Muscle of back (tissue), 11 donors: ENCODE results near the gene GALNT16. TPM values are rescaled to one million over a fixed set of nuclear protein-coding genes. Genes with fewer than 3 reads are reported as not detected.
"Not testable (repeated sequence)": the region's sequence is repeated elsewhere in the genome, so short reads cannot be mapped to it uniquely, and the experiment has no call there.

Experiments
- DNase-seq, 3 donors: peaks; one replicate each; pipeline versions ENCODE4 v3.0.0 to v3.0.0-alpha.2; 2013
- polyA plus RNA-seq, 10 donors: library from polyadenylated mRNA; unstranded; fragments of 120-200 nt; gene quantifications; one replicate each; pipeline ENCODE4 v1.2.1, GENCODE V29; 2013; ENCODE audit not compliant: insufficient read length in 10 of 10

Gene GALNT16
- polyA plus RNA-seq, 10 donors = 20.6 to 45.8 (median 29.4) TPM

DNA sequence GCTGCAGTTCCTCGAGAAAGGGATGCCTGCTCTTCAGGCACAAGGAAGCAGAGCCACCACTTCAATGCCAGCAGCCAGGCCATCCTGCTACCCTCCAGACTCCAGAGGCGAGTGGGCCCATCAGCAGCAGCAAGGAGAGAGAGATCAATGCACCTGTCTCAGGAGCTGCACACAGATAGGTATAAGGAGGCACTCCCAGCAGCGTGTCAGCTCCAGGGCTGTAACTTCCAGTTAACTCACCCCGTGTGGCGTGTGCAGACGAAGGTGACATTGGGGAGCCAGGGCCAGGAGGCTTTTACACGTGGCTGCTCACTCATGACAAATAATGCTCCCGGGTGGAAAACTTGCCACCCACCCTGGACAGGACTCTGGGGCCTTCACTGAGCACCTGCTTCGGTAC, 24.2 kb downstream of the GALNT16 start:
- no peak for DNase-seq

DNA sequence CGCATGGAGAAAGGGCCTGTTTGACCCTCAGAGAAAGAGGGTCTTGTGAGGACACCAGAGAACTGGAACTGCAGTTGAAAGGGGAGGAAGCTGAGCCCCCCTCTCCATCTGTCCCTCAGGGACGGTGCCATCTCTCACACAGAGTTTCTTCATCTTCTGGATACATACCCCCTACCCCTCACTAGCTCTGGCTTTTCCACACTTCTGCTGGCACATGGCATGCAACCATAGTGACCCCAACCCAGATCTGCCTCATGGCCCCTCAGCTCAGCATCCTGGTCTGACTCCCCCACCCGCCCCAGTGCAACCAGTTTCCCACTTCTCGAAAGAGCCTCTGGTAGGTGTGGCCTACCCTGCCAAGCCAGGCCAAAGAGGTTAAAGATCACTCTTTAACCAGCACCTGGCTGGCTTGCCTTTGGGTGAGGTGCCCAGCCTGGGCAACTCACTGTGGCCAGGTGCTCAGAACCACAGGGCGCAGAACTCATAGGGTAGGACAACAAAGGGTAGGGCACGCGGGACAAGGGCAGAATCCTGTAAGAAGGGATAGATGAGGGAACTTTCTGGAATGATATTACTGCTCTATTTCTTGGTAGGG, 25.8 kb downstream of the GALNT16 start:
- DNase-seq = no peak

DNA sequence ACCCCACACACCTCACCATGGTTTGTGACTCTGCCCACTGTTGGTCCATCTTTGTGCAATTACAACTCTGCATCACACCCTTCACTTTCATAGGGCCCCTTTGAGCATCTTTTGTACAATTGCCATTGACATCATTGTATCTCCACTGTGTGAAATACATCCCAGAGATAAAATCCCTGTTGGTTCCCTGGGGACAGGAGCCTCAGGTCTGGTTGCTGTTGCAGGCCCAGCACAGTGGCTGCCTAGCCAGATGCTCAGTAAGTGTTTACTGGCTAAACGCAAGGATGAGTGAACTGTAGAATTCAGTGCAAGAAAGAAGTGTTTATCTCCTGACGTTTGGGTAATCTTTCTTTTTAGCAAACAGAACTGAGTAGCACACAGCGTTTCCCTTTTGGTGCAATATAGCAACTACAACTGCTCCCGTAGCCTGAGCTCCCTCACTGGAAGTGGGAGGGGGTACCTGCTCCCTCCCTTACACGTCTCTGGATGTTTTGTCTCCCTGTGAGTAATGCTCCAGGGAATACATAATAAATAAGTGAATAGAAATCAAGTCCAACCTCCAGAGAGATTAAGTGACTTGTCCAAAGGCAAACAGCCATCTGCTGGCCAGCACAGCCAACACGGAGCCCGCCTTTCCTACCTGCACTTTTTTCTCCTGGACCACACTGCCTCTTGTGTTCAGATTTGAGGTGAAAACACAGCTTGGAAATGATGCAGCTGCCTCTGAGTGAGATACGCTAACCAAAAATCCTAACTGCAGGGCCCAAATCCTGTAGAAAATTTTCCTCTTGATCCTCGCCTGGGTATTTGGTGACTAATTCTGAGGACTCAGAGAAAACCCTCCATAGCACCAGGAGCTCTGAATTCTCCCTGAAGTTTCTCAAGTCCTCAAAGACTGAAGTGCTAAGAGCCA, 27.4 kb downstream of the GALNT16 start:
- DNase-seq = peak in 1 of 3 donors; percentile 45

DNA sequence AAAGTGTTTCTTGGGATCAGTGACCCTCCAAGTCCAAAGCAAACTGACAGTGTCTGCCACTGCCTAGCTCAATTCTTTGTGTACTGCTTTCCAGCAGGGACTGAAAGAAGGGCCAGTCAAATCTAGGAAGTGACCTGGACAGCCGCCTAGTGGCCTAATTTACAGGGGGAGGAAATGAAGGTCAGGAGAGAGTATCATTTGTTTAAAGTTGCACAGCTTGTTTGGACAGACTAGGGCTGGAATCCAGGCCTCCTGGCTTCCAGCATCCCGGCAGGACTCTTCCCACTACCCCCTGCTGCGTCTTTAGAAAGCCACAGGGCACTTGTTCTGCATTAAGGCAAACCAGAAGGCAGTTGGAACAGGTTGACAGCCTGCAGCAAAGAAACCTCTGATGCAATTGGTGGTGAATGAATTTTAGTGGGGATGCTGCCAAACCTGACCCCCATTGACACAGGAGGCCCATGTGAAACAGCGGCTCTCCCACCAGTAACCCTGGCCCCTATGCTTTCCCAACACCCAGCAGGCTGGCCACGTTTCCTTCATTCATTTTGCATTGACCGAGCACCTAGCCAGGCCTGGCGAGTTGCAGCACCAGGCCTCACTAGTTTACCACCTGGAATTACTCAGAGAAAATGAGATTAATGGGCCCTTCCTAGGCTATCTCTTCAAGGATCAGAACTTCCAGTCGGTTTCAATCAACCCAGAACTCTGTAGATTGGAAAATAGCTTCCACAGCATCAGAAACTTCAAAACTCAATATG, 28.2 kb downstream of the GALNT16 start:
- peak in 1 of 3 donors; percentile 43 for DNase-seq

DNA sequence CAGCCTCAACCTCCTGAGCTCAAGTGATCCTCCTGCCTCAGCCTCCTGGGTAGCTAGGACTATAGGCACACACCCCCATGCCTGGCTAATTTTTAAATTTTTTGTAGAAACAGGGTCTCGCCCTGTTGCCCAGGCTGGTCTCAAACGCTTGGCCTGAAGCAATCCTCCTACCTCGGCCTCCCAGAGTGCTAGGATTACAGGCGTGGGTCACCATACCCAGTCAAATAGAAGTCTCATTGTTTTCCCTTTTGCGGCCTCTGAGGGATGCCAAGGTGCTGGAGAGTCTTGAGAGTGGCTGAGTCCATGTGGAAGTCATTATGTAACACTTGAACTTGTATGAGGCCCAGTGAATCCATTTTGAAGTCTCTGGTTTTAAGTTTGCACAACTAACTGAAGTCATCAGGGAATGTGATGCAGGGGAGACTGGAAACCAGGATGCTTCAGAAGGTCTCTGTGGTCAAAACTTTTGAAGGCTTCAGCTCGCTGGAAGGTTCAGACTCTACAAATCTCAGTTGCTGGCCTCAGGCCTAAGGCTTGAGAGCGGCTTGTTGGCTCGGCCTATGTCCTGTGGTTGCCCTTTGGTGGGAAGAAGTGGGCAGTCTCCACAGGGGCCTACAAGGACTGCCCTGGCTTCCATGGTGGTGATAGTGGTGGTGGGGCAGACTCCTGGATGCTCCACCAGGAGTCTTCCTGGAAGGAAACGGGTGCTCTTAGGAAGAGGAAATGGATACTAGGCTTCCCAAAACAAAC, 29.2 kb downstream of the GALNT16 start:
- no peak for DNase-seq

DNA sequence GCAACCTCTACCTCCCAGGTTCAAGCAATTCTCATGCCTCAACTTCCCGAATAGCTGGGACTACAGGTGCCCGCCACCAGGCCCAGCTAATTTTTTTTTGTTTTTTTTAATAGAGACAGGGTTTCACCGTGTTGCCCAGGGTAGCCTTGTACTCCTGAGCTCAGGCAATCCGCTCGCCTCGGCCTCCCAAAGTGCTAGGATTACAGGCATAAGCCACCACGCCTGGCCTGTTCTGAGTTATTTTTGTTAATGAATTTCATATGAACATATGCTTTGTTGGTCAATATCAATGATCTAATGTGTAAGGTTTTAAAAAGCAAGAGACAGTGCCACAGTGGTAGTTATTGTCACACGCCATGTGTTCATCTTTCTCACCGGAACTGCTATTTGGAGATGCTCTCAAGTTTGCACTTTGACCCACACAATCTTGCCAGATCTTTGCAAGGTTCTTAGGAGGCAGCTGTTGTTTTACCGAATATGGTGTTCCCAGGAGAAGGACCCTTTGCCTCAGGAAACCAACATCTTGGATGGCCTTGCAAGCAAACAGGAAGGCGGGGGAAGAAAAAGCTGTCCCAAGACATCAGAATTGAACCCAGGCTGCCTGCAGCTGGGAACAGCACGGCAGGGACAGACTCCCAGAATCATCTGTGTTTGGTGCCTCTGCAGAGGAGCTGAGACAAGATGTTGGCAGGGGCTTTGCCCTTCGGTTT, 30.0 kb downstream of the GALNT16 start:
- peak in 1 of 3 donors; percentile 55 for DNase-seq

DNA sequence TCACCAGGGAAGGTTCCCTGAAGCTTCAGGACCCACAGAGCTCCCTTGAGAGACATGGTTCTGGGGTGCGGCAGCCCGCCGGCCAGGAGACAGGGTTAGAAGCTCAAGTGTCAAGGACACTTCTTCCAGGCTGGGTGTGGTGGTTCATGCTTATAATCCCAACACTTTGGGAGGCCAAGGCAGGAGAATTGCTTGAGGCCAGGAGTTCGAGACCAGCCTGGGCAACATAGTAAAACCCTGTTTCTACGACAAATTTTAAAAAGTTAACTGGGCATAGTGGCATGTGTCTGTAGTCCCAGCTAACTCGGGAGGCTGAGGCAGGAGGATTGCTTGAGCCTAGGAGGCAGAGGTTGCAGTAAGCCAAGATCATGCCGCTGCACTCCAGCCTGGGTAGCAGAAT, 30.9 kb downstream of the GALNT16 start:
- DNase-seq = not testable (repeated sequence)

DNA sequence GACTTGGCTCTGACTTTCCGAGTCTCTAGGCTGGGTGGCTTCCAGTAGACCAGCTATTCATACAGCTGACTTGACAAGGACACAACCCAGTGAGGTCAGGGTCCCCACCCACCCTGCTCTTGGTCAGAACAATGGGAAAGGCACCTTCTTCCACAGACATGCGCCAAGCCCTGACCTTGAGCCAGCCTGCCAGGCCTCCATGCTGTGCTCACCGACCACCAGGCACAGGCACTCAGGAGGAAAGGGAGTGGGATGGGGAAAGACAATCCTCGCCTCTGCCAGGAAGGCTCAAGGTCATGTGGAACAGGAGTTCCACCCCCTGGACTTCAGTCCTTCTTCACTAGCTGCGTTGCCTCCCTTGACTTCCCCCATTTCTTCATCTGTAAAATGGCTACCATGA, 31.4 kb downstream of the GALNT16 start:
- DNase-seq = no peak

DNA sequence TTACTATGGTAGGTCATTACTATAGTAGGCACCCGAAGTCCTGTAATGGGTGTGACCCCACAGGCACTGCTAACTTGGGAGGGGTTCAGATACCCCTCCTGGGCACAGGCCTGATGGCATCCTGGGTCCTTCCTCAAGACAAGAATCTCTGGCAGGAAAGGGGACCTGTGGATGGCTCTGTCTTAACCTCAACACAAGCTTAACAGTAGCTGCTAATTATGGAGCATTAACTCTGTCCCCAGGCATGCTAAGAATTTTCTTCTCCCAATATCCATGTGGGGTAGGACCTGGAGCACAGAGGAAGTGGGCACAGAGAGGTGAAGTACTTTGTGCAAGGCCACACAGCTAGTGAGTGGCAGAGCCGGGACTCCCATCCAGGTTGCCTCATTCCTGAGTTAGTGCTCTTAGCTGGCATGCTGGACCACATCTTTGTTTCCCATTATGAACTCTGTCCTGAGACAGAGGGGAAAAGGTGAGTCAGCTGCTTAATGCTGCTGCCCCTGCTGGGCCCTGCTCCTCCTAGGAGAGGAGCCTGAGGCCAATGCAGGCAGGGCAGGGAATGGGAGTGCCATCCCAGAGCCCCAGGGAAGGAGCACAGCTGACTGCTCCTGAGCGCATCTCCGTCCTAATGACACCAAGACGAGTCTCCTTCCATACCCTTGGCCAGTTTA, 32.1 kb downstream of the GALNT16 start:
- DNase-seq = peak in 1 of 3 donors; percentile 25

DNA sequence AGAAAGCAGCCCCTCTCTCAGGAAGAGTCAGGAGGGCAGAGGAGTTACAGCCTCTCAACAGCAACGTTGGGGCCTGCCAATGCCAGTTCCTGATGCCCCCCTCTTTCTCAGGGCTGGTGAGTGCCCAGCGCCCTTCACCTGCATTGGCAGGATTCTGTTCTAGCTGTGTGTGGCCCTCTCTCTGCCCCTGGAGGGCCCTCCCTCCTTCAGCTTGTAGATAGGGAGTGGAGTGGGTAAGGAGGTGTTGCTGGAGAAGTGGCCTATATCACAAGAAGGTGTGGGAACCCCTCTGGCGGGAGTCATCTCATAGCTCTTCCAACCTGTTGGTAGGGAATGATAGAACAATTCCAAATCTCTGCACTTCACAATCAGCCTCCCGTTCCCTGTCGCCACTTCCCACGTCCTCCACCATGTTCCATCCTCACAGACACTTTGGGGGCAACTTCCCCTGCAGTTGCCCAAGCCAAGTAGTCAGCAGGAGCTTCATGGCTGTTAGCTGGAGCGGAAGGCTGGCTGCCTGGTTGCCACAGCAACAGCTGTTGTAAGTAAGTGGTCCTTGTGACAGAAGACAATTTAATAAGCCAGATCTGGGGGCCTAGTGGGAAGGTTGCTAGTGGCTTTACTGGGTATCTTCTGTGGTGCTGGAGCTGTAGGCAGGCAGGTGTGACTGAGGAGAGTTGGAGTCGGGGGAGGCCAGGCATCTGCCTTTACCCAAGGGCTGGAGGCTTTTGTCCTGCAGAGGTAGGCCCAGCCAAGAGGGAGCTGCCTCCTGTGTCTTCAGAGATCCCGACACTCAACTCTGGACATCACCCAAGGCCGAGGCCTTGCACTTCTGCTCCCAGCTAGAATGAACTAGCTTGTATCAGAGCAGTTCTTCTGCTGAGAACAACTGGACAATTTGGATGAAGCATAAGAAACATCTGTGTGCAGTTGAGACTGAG, 38.4 kb downstream of the GALNT16 start:
- peak in 2 of 3 donors; percentile 40 to 66 for DNase-seq

DNA sequence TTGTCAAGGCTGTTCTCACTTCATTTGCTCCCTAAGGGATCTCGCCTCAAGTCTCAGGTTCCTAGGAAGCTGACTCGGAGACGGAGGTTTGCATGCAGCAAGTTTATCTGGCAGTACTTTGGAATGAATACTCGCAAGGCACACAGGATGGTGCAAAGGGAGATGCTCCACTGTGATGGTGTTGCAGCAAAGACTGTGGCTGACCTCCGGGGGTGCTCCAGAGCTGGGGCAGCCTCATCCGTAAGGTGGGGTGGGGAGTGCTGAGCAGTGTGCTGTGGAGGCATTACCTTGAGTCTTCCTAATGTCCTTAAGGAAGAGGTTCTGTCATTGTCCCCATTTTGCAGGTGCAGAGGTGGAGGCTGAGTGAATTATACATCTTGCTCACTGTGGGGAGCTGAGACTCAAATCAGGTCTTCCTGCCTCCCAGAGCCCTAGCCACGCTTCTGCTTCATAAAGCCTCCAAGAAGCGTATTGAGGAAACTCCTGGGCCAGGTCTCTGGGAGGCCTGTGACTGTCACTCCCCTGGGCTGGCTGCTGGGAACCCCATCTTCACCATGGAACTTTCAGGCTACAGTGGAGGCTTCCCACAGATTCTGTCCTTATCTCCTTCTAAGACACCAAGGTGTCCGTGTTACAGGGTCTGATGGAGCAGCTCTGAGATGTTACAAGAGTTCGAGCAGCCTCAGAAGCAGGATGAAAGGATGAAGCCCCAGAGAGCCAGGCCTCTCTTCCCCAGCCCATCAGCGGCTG, 39.5 kb downstream of the GALNT16 start:
- no peak for DNase-seq

DNA sequence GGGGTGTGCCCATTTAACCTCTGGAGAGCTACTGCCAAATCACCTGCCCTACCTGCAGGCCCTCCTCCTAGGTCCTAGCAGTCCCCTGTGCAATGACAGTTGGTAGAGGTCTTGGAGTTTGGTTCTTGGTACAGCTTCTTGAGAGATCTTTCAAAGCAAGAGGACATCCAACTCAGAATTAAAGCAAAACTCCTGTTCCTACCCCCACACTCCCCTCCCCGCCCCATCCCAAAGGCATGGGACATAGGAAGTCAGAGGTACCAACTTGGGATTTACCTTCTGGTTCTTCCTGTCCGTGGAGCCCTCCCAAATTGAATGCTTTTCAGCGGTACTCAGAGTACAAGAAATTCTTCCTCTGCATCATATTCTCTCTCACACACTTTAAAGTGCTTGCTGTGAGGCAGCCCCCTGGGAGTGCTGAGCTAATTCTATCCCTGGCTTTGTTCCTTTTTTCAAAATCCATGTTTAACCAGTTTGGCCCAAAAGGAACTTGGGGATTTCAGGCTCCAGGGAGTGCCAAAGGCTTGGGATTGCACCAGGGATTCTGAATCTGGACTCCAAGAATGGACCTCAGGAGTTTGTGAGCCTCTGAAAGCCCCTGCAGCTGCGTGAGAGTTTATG, 40.8 kb downstream of the GALNT16 start:
- DNase-seq = peak in 1 of 3 donors; percentile 26

DNA sequence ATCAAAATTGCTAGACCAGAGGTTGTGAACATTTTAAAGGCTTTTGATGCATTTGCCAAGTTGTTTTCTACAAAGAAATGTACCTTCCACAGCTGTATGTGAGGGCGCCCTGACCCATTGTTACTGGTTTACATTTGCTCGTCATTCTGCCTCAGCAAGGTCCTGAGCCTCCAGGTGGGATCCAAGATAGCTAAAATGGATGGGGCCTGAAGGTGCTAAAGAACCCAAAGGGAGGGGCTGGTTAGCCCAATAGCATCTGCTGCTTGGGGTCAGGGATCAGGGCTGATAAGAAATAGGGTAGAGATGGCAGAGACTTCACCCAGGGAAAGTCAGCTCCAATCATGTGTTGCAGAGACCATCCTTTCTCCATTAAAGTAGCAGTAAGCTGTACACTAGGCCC, 43.1 kb downstream of the GALNT16 start:
- no peak for DNase-seq

DNA sequence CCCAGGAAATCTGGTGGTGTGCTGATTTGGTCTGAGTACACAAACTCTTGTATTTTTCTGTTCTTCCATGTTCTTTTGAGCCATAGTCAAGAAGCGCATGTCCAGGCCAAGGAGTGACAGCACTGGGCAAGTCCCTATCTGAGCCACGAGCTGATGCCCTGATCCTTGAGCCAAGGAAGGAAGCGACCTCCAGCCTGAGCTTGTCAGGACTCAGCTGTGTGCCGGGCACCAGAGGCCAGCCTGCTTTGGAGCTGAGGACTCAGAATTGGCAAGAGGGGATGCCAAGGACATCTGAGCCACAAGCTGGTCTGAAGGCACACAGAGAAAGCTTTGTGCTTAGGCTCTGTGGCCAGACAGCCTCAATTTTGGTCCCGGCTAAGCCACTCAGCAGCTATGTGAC, 52.6 kb downstream of the GALNT16 start:
- DNase-seq = no peak

DNA sequence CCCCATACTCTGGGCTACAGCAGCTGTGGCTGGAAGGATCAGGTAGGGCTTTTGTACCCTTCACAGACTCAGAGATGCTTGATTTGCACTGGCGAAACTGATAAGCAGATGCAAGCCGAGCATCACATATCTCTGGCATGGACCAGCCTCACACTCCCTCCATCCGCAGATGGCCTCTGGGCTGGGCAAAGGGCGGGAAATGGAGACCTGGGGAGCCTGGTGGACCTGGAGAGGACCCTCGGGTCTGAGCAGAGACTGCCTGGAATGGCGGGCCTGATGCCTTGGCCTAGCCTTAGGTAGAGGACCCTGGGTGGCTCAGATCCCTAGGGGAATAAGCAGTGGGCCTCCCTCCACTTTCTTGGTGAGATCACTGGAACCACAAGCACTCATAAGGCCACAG, 53.2 kb downstream of the GALNT16 start:
- no peak for DNase-seq

DNA sequence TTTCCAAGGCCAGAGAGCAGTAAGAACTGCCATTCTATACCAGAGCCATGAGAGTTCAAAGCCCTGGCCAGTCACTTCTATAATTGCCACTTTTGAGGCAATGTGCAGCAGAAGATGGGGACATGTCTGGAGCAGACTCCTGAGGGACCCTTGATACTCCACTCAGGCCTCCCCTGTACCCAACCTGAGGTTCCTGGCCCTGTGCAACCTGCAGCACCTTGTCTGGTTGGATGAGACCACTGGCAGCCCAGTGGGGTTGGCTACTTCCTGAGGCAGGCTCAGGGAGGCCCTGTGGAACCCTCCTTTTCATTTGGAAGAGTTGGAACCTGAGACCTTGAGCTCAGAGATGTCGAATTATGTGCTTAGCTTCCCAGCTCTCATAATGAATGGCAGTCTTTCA, 54.4 kb downstream of the GALNT16 start:
- DNase-seq = no peak

DNA sequence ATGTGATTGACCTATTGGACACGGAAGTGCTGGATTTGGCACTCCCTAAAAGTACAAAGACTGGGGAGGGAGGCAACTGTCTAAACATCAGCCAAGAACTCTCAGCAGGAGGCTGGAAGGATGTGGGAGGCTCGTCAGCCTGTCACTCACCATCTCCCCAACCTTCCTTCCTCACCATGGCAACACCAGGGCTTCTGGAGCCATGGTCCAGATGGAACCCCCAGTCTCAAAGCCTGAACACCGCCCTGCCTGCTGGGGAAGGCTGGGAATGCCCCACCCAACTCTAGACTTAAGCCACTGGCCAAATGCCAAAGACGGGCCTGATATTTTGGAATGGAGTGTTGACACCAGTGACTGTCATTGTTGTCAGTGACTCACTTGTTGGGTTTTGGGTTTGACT, 55.3 kb downstream of the GALNT16 start:
- peak in 1 of 3 donors; percentile 26 for DNase-seq
